Testis (tissue), 3 donors: ENCODE measurements around the gene SUV39H1. TPM values are rescaled to one million over a fixed set of nuclear protein-coding genes. Genes with fewer than 3 reads are reported as not detected.
A peak's percentile ranks its signal among the peaks of the same experiment; 100 is the strongest.

Source experiments
- DNase-seq: peaks from one replicate; pipeline ENCODE4 v3.0.0-alpha.2; 2019
- H3K27ac ChIP-seq, 2 donors: fragments of 200-600 bp; sonication (generic); one replicate each; pipeline ENCODE4 v1.5.1; 2019
- H3K27me3 ChIP-seq: fragments of 200-600 bp; sonication (generic); one replicate; pipeline ENCODE4 v1.5.1; 2019
- H3K36me3 ChIP-seq: fragments of 200-600 bp; sonication (generic); one replicate; pipeline ENCODE4 v1.5.1; 2017; ENCODE audit warnings: low read depth; ENCODE audit errors: missing control alignments
- H3K4me1 ChIP-seq: fragments of 200-600 bp; sonication (generic); one replicate; pipeline ENCODE4 v1.5.1; 2019
- H3K4me3 ChIP-seq, 2 donors: fragments of 200-600 bp; sonication (generic); one replicate each; pipeline ENCODE4 v1.5.1; 2017 to 2019
- H3K9me3 ChIP-seq: fragments of 200-600 bp; sonication (generic); one replicate; pipeline ENCODE4 v1.5.1; 2017
- CTCF ChIP-seq, 3 experiments: fragments of 450-650 bp in 2 of 3; fragments of 200-600 bp in 1 of 3; sonication (generic) in 1 of 3; IDR thresholded peaks; one replicate each; pipeline ENCODE4 v1.5.1; 2016 to 2019; ENCODE audit warnings: antibody characterized with exemption in 3 of 3, mild to moderate bottlenecking in 2 of 3, moderate library complexity in 1 of 3
- POLR2A ChIP-seq: fragments of 450-650 bp; IDR thresholded peaks from one replicate; pipeline ENCODE4 v1.6.1; 2017; ENCODE audit warnings: antibody characterized with exemption, mild to moderate bottlenecking, moderate library complexity
- WGBS, 2 donors: methylation state at CpG; one replicate each; pipeline ENCODE4 v1.1.5; 2018; 5-methylcytosine and 5-hydroxymethylcytosine counted together
- intact Hi-C: fragments of 100-400 bp; cut with DNase I; formaldehyde crosslinking; loops from one replicate; pipeline ENCODE4 v1.15.1; 2023; ENCODE audit warnings: low total_unique reads
- polyA plus RNA-seq: library from polyadenylated mRNA; stranded (reverse); fragments of 350-450 nt; fragmentation: Illumina TruSeq; extraction: RNeasy Lipid Tissue Mini Kit (QIAGEN cat#74804); gene quantifications from one replicate; pipeline ENCODE4 v1.2.3, GENCODE V29; 2014; ENCODE audit warnings: low read depth, low replicate concordance; ENCODE audit not compliant: insufficient read depth
- total RNA-seq, 2 donors: library from RNA; depleted of rRNA; stranded (reverse); fragments of >200 nt; gene quantifications; one replicate each; pipeline ENCODE4 v1.2.3, GENCODE V29; 2016

SUV39H1 gene
- total and polyA plus RNA-seq, 3 donors from 2014 or later: 10.3 to 16.7 (median 16.5) TPM

GRCh38 chrX:48703642-48704481, 7.3 kb downstream of the SUV39H1 start:
- Histone ChIP-seq H3K4me3 (no peak overlapping the region), H3K27ac (peak overlapping the region in 1 of 2 donors; percentile 11), H3K4me1 (no peaks in the 10 kb centered on the region), H3K27me3 (no peaks in the 10 kb centered on the region), H3K36me3 (no peaks in the 10 kb centered on the region), H3K9me3 (no peaks in the 10 kb centered on the region)
- DNase-seq: no peak
- no peak for TF ChIP-seq CTCF (IDR thresholded peaks at IDR 0.05)
- TF ChIP-seq POLR2A: no peak
- intact Hi-C loops: no loop called here
- 25 to 46% methylated on average over 4 of the region's 4 CpGs for WGBS, 2 donors

GRCh38 chrX:48705871-48706270, 9.3 kb downstream of the SUV39H1 start:
- H3K36me3 ChIP-seq: no peaks in the 10 kb centered on the region
- WGBS, 2 donors: 92% methylated on average over 11 of the region's 12 CpGs; no CpG with 5 or more reads in 1 of the 2 donors
- H3K4me3 ChIP-seq: no peak overlapping the region
- H3K27ac ChIP-seq: no peak overlapping the region
- no peaks in the 10 kb centered on the region for H3K9me3 ChIP-seq
- TF ChIP-seq CTCF (IDR thresholded peaks at IDR 0.05): no peak
- no peak for TF ChIP-seq POLR2A
- no peak for DNase-seq
- intact Hi-C loops: no loop called here
- H3K27me3 ChIP-seq: no peaks in the 10 kb centered on the region
- H3K4me1 ChIP-seq: no peaks in the 10 kb centered on the region

GRCh38 chrX:48709522-48710112, 13.1 kb downstream of the SUV39H1 start:
- 96% methylated on average over 7 of the region's 7 CpGs; no CpG with 5 or more reads in 1 of the 2 donors for WGBS, 2 donors
- intact Hi-C loops: no loop called here
- TF ChIP-seq CTCF (IDR thresholded peaks at IDR 0.05): no peak
- TF ChIP-seq POLR2A: no peak

GRCh38 chrX:48711162-48711928, 14.8 kb downstream of the SUV39H1 start:
- no peaks in the 10 kb centered on the region for H3K4me1 ChIP-seq
- no peaks in the 10 kb centered on the region for H3K9me3 ChIP-seq
- intact Hi-C loops: no loop called here
- TF ChIP-seq POLR2A: no peak
- no peak for TF ChIP-seq CTCF (IDR thresholded peaks at IDR 0.05)
- no peaks in the 10 kb centered on the region for H3K36me3 ChIP-seq
- H3K27ac ChIP-seq: no peak overlapping the region
- H3K4me3 ChIP-seq: no peak overlapping the region
- DNase-seq: no peak
- no peaks in the 10 kb centered on the region for H3K27me3 ChIP-seq
- WGBS, 2 donors: 87 to 92% methylated on average over 9 of the region's 9 CpGs

More at GRCh38 chrX:48709522-48710112, 13.1 kb downstream of the SUV39H1 start:
- no peaks in the 10 kb centered on the region for H3K36me3 ChIP-seq
- no peak overlapping the region for H3K27ac ChIP-seq
- DNase-seq: no peak
- no peaks in the 10 kb centered on the region for H3K4me1 ChIP-seq
- H3K4me3 ChIP-seq: no peak overlapping the region
- H3K27me3 ChIP-seq: no peaks in the 10 kb centered on the region
- no peaks in the 10 kb centered on the region for H3K9me3 ChIP-seq
